Measurements from ENCODE around the gene ABCF1. TPM values are rescaled to one million over a fixed set of nuclear protein-coding genes. Genes with fewer than 3 reads are reported as not detected.

The ABCF1 gene
- total RNA-seq, 2 experiments from 2014 or later, result 86.1 to 88.0 TPM

GRCh38 chr6:30616811-30617564 lies 45.7 kb downstream of the ABCF1 start, which contains the start of gene PPP1R10:
PPP1R10 (minus strand) TSS chr6:30617243; CDS start chr6:30609944, 7,299 bp downstream.
- peak; percentile 70 for ATAC-seq (ENCODE audit: poor library complexity)

GRCh38 chr6:30617565-30618269 lies 46.5 kb downstream of the ABCF1 start, which contains the start of gene MRPS18B:
MRPS18B (plus strand) TSS chr6:30617840; CDS start chr6:30617866, 26 bp downstream.
- POLR2A ChIA-PET, result interaction anchor here (0.6 to 2.4 kb wide), 47 partner anchors 9 to 1178 kb away, joined by 3 to 31 read pairs (median 5); partner anchors contain the start of genes ABCF1, ATAT1, BAG6 and C6orf136
- Histone ChIP-seq H3K4me3 (ENCODE audit: low read length) (peak within 1 kb of the TSS; percentile 76), H3K27ac (ENCODE audit: low read depth in 1 of 2, low read length in 2 of 2) (peak within 1 kb of the TSS; percentile 94 to 98), H3K27me3 (ENCODE audit: control insufficient read depth in 1 of 2, insufficient read depth in 2 of 2, low read length in 2 of 2) (no peaks in the 10 kb centered on the region), H3K9me3 (ENCODE audit: control insufficient read depth in 1 of 2, insufficient read depth in 1 of 2, low read length in 2 of 2) (no peaks in the 10 kb centered on the region), H3K4me1 (ENCODE audit: insufficient read depth, low read length) (peaks cover 33% of the 10 kb centered on the region), H3K36me3 (ENCODE audit: insufficient read depth, low read length) (peaks cover 42% of the 10 kb centered on the region)
- Mint-ChIP-seq H3K4me1 (ENCODE audit: low read depth) (peaks cover 26% of the 10 kb centered on the region), H3K36me3 (ENCODE audit: low read depth) (peaks cover 68% of the 10 kb centered on the region), H3K27me3 (peaks cover 5% of the 10 kb centered on the region), H3K4me3 (peak within 1 kb of the TSS; percentile 100), H3K9me3 (no peaks in the 10 kb centered on the region), H3K27ac (peak within 1 kb of the TSS; percentile 99)
- DNase-seq (peak; percentile 93 to 100 (median 98)), ATAC-seq (ENCODE audit: poor library complexity) (peak; percentile 73)
- TF ChIP-seq CTCF (IDR thresholded peaks at IDR 0.05), result no peak
- intact Hi-C loops (cut with DNase I, micrococcal nuclease), result loop anchor here (1.0 to 5.0 kb wide), 6 partner anchors 9 to 129 kb away; partner anchors contain the start of genes ABCF1 (in 1 of the 2), ATAT1 (in 1 of the 2), DHX16 (in 1 of the 2) and HLA-E (in 1 of the 2)
- CTCF ChIA-PET, result interaction anchor here (0.7 to 2.2 kb wide), 12 partner anchors 9 to 764 kb away, joined by 3 to 12 read pairs (median 4); partner anchors contain the start of genes ATAT1, DHX16 and MDC1

More at GRCh38 chr6:30616811-30617564, 45.7 kb downstream of the ABCF1 start, which contains the start of gene PPP1R10:
- Histone ChIP-seq H3K4me3 (ENCODE audit: low read length) (peak within 1 kb of the TSS; percentile 76), H3K4me1 (ENCODE audit: insufficient read depth, low read length) (peaks cover 34% of the 10 kb centered on the region), H3K27ac (ENCODE audit: low read depth in 1 of 2, low read length in 2 of 2) (peak within 1 kb of the TSS; percentile 94 to 98), H3K36me3 (ENCODE audit: insufficient read depth, low read length) (peaks cover 41% of the 10 kb centered on the region), H3K27me3 (ENCODE audit: control insufficient read depth in 1 of 2, insufficient read depth in 2 of 2, low read length in 2 of 2) (no peaks in the 10 kb centered on the region), H3K9me3 (ENCODE audit: control insufficient read depth in 1 of 2, insufficient read depth in 1 of 2, low read length in 2 of 2) (no peaks in the 10 kb centered on the region)
- peaks cover 64% of the 10 kb centered on the region for H3K36me3 Mint-ChIP-seq (ENCODE audit: low read depth)
- peaks cover 5% of the 10 kb centered on the region for H3K27me3 Mint-ChIP-seq
- DNase-seq, result peak; percentile 93 to 100 (median 98)
- H3K27ac Mint-ChIP-seq, result peak within 1 kb of the TSS; percentile 99
- intact Hi-C loops (cut with DNase I, micrococcal nuclease), result loop anchor here (1.0 to 5.0 kb wide), 6 partner anchors 29 to 128 kb away; partner anchors contain the start of genes ABCF1 (in 1 of the 2), DHX16 (in 1 of the 2), GNL1 (in 1 of the 2) and HLA-E (in 1 of the 2)
- POLR2A ChIA-PET, result interaction anchor here (0.6 to 2.4 kb wide), 40 partner anchors 9 to 1035 kb away, joined by 3 to 31 read pairs (median 5); partner anchors contain the start of genes ABCF1, ATAT1, BAG6 and C6orf136
- H3K9me3 Mint-ChIP-seq, result no peaks in the 10 kb centered on the region
- H3K4me3 Mint-ChIP-seq, result peak within 1 kb of the TSS; percentile 100
- H3K4me1 Mint-ChIP-seq (ENCODE audit: low read depth), result peaks cover 32% of the 10 kb centered on the region
- no peak for TF ChIP-seq CTCF (IDR thresholded peaks at IDR 0.05)
- CTCF ChIA-PET, result interaction anchor here (1.4 to 2.2 kb wide), 5 partner anchors 20 to 135 kb away, joined by 4 to 12 read pairs (median 6); no protein-coding TSS in a partner anchor
